HepG2 (cell line): Measurements from ENCODE around the gene PARK7. TPM values are rescaled to one million over a fixed set of nuclear protein-coding genes. Genes with fewer than 3 reads are reported as not detected.
A peak's percentile ranks its signal among the peaks of the same experiment; 100 is the strongest.

Experiments used
- CBX1 ChIP-seq: IDR thresholded peaks from one replicate; pipeline ENCODE4 v1.6.1; 2016; ENCODE audit warnings: antibody characterized with exemption, low read depth
- CC2D1A ChIP-seq: sonication (generic); formaldehyde crosslinking; IDR thresholded peaks from 2 replicates; pipeline ENCODE4 v1.8.1; 2023; ENCODE audit warnings: mild to moderate bottlenecking, missing genetic modification reagents
- EEA1 ChIP-seq: sonication (generic); formaldehyde crosslinking; IDR thresholded peaks from 2 replicates; pipeline ENCODE4 v1.5.1; 2020; ENCODE audit warnings: mild to moderate bottlenecking, missing genetic modification reagents, borderline replicate concordance
- FOXP1 ChIP-seq, 2 experiments: fragments of 450-650 bp in 1 of 2; IDR thresholded peaks; 2 replicates each; pipeline ENCODE4 v1.6.1; 2017 to 2018; ENCODE audit warnings: antibody characterized with exemption in 1 of 2
- HIVEP1 ChIP-seq: sonication (generic); formaldehyde crosslinking; IDR thresholded peaks from 2 replicates; pipeline ENCODE4 v1.4.0; 2020; ENCODE audit warnings: mild to moderate bottlenecking, missing genetic modification reagents
- KDM5B ChIP-seq: sonication (generic); formaldehyde crosslinking; IDR thresholded peaks from 2 replicates; pipeline ENCODE4 v1.4.0; 2020; ENCODE audit warnings: missing genetic modification reagents, mild to moderate bottlenecking, borderline replicate concordance
- MXD4 ChIP-seq: IDR thresholded peaks from 2 replicates; pipeline ENCODE4 v1.6.1; 2016; ENCODE audit warnings: mild to moderate bottlenecking, missing biosample characterization, missing genetic modification reagents
- NFATC3 ChIP-seq: sonication (generic); formaldehyde crosslinking; IDR thresholded peaks from 2 replicates; pipeline ENCODE4 v1.5.1; 2020; ENCODE audit warnings: mild to moderate bottlenecking, missing genetic modification reagents
- NFE2L2 ChIP-seq: fragments of 150-350 bp; IDR thresholded peaks from 2 replicates; pipeline ENCODE4 v1.6.1; 2014; ENCODE audit warnings: low read length
- NFYB ChIP-seq: sonication (generic); formaldehyde crosslinking; IDR thresholded peaks from 2 replicates; pipeline ENCODE4 v1.4.0; 2020; ENCODE audit warnings: missing genetic modification reagents
- PHF21A ChIP-seq: sonication (generic); formaldehyde crosslinking; IDR thresholded peaks from 2 replicates; pipeline ENCODE4 v1.5.0; 2020; ENCODE audit warnings: mild to moderate bottlenecking, missing genetic modification reagents
- RXRA ChIP-seq: sonication (generic); formaldehyde crosslinking; IDR thresholded peaks from 2 replicates; pipeline ENCODE4 v1.5.1; 2020; ENCODE audit warnings: missing genetic modification reagents
- SMARCE1 ChIP-seq: fragments of 450-650 bp; IDR thresholded peaks from 2 replicates; pipeline ENCODE4 v1.6.1; 2017; ENCODE audit warnings: borderline replicate concordance
- SNRNP70 ChIP-seq: fragments of 200-400 bp; formaldehyde crosslinking; IDR thresholded peaks from 2 replicates; pipeline ENCODE4 v1.6.1; 2017; ENCODE audit warnings: mild to moderate bottlenecking, low read depth, low read length, moderate library complexity
- STAT5B ChIP-seq: sonication (generic); formaldehyde crosslinking; IDR thresholded peaks from 2 replicates; pipeline ENCODE4 v1.4.0; 2020; ENCODE audit warnings: missing genetic modification reagents
- TEAD2 ChIP-seq: sonication (generic); formaldehyde crosslinking; IDR thresholded peaks from 2 replicates; pipeline ENCODE4 v1.9.0; 2021; ENCODE audit warnings: missing genetic modification reagents
- ZKSCAN5 ChIP-seq: sonication (generic); formaldehyde crosslinking; IDR thresholded peaks from 2 replicates; pipeline ENCODE4 v1.5.1; 2020; ENCODE audit warnings: mild to moderate bottlenecking, missing genetic modification reagents
- ZNF331 ChIP-seq: sonication (generic); formaldehyde crosslinking; IDR thresholded peaks from 2 replicates; pipeline ENCODE4 v1.4.0; 2020; ENCODE audit warnings: missing genetic modification reagents
- ZNF589 ChIP-seq: sonication (generic); formaldehyde crosslinking; conservative IDR thresholded peaks from 2 replicates; pipeline ENCODE4 v1.8.0; 2022; ENCODE audit warnings: mild to moderate bottlenecking, moderate library complexity, missing genetic modification reagents
- ZNF652 ChIP-seq: IDR thresholded peaks from 2 replicates; pipeline ENCODE4 v1.6.1; 2016; ENCODE audit warnings: low read depth, borderline replicate concordance
- ZNF7 ChIP-seq: IDR thresholded peaks from 2 replicates; pipeline ENCODE4 v1.6.1; 2016; ENCODE audit warnings: missing biosample characterization, missing genetic modification reagents
- polyA plus RNA-seq, 8 experiments: library from polyadenylated mRNA; depleted of rRNA in 3 of 8; stranded (reverse) in 7 of 8; unstranded in 1 of 8; fragments of >200 nt; fragmentation: Illumina TruSeq in 4 of 8; extraction: Trizol in 4 of 8; gene quantifications; 2 replicates each; pipeline versions ENCODE4 v1.2.1 to v1.2.3, GENCODE V29; 2011 to 2016; ENCODE audit warnings: low read depth in 4 of 8, missing spikeins in 1 of 8, mixed read lengths in 1 of 8; ENCODE audit not compliant: insufficient read depth in 1 of 8
- total RNA-seq, 5 experiments: library from RNA; depleted of rRNA; stranded (reverse); fragments of >200 nt; fragmentation: Illumina TruSeq; extraction: Trizol; gene quantifications; 2 replicates each; pipeline ENCODE4 v1.2.3, GENCODE V29; 2016; ENCODE audit warnings: low read depth in 1 of 5
- TF ChIP-seq, protein P1 (sequence below): sonication (generic); formaldehyde crosslinking; IDR thresholded peaks from 2 replicates; pipeline ENCODE4 v1.4.0; 2020; ENCODE audit warnings: missing genetic modification reagents
- TF ChIP-seq, protein P2 (sequence below): sonication (generic); formaldehyde crosslinking; IDR thresholded peaks from 2 replicates; pipeline ENCODE4 v1.5.0; 2020; ENCODE audit warnings: missing genetic modification reagents
- TF ChIP-seq, protein P3 (sequence below): sonication (generic); formaldehyde crosslinking; IDR thresholded peaks from 2 replicates; pipeline ENCODE4 v1.9.0; 2021; ENCODE audit warnings: missing genetic modification reagents, borderline replicate concordance
- TF ChIP-seq, protein P4 (sequence below): sonication (generic); formaldehyde crosslinking; IDR thresholded peaks from 2 replicates; pipeline ENCODE4 v1.4.0; 2020; ENCODE audit warnings: low read depth, mild to moderate bottlenecking, missing genetic modification reagents

Gene PARK7
- total and polyA plus RNA-seq, 2 of the 13 experiments (the other 11 are each of a cell fraction or from before 2014, with no cell fraction given): 212 to 296 TPM

DNA sequence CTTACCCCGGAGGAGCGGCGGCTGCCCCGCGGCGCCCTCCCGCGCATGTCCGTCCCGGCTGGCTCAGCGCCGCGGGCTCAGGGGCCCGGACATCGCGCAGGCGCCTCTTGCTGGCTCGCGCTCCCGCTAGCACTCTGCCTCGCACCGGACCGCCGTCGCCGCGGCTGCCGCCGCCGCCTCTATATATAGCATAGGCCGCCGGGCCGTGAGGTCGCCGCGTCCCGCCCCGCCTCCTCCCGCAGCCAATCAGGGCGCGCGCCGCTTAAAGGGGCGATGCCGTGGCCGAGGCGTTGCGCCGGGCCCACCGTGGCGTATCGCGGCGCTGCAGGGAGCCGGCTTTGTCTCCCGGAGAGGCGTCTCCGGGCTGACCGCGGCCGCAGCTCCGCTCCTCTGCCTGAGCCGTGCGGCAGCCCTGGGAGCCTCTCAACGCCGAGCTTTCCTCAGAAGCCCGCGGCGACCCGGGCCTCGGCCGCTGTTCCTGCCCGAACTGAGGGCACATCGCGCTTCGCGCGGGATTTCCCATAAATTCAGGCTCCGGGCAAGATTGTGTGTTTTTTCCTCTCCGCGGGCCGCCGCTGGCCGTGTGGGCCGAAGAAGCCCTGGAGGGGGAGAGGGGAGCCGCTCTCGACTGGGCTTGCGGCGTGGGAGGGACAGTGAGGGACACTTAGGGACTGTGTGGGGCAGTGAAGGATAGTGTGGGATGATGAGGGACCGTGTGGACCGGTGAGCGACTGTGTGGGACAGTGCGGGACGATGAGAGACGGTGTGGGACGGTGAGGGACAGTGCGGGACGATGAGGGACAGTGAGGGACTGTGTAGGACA, 64.9 kb downstream of the PARK7 start, which contains the start of gene ERRFI1 (continued):
- no peak; the same call in none of the 2 replicates for TF ChIP-seq PHF21A (CRISPR knock-in tag)
- peak; percentile 96 for TF ChIP-seq CBX1
- TF ChIP-seq NFE2L2: no peak
- TF ChIP-seq, protein P1, sequence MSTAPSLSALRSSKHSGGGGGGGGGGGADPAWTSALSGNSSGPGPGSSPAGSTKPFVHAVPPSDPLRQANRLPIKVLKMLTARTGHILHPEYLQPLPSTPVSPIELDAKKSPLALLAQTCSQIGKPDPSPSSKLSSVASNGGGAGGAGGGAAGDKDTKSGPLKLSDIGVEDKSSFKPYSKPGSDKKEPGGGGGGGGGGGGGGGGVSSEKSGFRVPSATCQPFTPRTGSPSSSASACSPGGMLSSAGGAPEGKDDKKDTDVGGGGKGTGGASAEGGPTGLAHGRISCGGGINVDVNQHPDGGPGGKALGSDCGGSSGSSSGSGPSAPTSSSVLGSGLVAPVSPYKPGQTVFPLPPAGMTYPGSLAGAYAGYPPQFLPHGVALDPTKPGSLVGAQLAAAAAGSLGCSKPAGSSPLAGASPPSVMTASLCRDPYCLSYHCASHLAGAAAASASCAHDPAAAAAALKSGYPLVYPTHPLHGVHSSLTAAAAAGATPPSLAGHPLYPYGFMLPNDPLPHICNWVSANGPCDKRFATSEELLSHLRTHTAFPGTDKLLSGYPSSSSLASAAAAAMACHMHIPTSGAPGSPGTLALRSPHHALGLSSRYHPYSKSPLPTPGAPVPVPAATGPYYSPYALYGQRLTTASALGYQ (CRISPR knock-in tag): peak; percentile 36
- no peak for TF ChIP-seq EEA1 (CRISPR knock-in tag)
- TF ChIP-seq RXRA: no peak
- no peak for TF ChIP-seq STAT5B
- TF ChIP-seq, protein P2, sequence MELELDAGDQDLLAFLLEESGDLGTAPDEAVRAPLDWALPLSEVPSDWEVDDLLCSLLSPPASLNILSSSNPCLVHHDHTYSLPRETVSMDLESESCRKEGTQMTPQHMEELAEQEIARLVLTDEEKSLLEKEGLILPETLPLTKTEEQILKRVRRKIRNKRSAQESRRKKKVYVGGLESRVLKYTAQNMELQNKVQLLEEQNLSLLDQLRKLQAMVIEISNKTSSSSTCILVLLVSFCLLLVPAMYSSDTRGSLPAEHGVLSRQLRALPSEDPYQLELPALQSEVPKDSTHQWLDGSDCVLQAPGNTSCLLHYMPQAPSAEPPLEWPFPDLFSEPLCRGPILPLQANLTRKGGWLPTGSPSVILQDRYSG (CRISPR knock-in tag): no peak
- peak; percentile 83 for TF ChIP-seq NFYB
- TF ChIP-seq SNRNP70: no peak
- TF ChIP-seq, protein P3, sequence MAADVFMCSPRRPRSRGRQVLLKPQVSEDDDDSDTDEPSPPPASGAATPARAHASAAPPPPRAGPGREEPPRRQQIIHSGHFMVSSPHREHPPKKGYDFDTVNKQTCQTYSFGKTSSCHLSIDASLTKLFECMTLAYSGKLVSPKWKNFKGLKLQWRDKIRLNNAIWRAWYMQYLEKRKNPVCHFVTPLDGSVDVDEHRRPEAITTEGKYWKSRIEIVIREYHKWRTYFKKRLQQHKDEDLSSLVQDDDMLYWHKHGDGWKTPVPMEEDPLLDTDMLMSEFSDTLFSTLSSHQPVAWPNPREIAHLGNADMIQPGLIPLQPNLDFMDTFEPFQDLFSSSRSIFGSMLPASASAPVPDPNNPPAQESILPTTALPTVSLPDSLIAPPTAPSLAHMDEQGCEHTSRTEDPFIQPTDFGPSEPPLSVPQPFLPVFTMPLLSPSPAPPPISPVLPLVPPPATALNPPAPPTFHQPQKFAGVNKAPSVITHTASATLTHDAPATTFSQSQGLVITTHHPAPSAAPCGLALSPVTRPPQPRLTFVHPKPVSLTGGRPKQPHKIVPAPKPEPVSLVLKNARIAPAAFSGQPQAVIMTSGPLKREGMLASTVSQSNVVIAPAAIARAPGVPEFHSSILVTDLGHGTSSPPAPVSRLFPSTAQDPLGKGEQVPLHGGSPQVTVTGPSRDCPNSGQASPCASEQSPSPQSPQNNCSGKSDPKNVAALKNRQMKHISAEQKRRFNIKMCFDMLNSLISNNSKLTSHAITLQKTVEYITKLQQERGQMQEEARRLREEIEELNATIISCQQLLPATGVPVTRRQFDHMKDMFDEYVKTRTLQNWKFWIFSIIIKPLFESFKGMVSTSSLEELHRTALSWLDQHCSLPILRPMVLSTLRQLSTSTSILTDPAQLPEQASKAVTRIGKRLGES (CRISPR knock-in tag): no peak
- TF ChIP-seq ZNF331 (CRISPR knock-in tag): peak; percentile 77
- TF ChIP-seq SMARCE1: no peak
- peak; percentile 17 for TF ChIP-seq ZNF589 (CRISPR knock-in tag)
- TF ChIP-seq HIVEP1 (CRISPR knock-in tag): no peak
- TF ChIP-seq ZNF7 (CRISPR knock-in tag): no peak
- no peak for TF ChIP-seq CC2D1A (CRISPR knock-in tag)
- no peak for TF ChIP-seq FOXP1 (IDR thresholded peaks at IDR 0.05)
- no peak for TF ChIP-seq FOXP1 (CRISPR knock-in tag; IDR thresholded peaks at IDR 0.05)
- no peak for TF ChIP-seq ZKSCAN5
- no peak for TF ChIP-seq NFATC3 (CRISPR knock-in tag)
- no peak for TF ChIP-seq ZNF652 (CRISPR knock-in tag)
- TF ChIP-seq MXD4 (CRISPR knock-in tag): no peak
- TF ChIP-seq KDM5B (CRISPR knock-in tag): peak; percentile 65
- TF ChIP-seq, protein P4, sequence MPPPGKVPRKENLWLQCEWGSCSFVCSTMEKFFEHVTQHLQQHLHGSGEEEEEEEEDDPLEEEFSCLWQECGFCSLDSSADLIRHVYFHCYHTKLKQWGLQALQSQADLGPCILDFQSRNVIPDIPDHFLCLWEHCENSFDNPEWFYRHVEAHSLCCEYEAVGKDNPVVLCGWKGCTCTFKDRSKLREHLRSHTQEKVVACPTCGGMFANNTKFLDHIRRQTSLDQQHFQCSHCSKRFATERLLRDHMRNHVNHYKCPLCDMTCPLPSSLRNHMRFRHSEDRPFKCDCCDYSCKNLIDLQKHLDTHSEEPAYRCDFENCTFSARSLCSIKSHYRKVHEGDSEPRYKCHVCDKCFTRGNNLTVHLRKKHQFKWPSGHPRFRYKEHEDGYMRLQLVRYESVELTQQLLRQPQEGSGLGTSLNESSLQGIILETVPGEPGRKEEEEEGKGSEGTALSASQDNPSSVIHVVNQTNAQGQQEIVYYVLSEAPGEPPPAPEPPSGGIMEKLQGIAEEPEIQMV (CRISPR knock-in tag): 0 out of 2 replicates have a peak, but pooled peaks have one; percentile 22
- TF ChIP-seq TEAD2: no peak
